ENCODE results near the gene AJM1.

DNA sequence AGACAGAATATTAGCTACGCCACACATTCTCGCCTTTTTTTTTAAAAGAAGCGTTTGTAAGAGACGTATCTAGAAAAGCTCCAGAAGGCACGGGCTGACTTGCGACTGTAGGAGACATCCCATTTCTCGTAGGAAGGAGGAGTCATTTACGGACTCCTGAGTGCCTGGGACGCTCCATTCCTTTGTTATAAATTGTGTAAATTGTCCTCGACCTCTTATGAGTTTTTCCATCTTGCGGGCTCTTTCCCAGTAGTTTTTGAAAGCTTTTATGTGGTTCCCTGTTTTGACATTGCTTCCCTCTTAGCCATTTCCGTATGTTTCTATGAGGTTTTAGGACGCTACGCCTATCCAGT is 33.5 kb upstream of the AJM1 start:
- TF ChIP-seq, protein P1, sequence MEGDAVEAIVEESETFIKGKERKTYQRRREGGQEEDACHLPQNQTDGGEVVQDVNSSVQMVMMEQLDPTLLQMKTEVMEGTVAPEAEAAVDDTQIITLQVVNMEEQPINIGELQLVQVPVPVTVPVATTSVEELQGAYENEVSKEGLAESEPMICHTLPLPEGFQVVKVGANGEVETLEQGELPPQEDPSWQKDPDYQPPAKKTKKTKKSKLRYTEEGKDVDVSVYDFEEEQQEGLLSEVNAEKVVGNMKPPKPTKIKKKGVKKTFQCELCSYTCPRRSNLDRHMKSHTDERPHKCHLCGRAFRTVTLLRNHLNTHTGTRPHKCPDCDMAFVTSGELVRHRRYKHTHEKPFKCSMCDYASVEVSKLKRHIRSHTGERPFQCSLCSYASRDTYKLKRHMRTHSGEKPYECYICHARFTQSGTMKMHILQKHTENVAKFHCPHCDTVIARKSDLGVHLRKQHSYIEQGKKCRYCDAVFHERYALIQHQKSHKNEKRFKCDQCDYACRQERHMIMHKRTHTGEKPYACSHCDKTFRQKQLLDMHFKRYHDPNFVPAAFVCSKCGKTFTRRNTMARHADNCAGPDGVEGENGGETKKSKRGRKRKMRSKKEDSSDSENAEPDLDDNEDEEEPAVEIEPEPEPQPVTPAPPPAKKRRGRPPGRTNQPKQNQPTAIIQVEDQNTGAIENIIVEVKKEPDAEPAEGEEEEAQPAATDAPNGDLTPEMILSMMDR (conservative IDR thresholded peaks at IDR 0.05) = no peak
- no peak for TF ChIP-seq EZH2 (IDR thresholded peaks at IDR 0.05; ENCODE audit: low read depth)

Data from PC-9 (cell line).